ENCODE measurements around the gene ZFPM1.

ZFPM1 gene

GRCh38 chr16:88453217-88453531 lies at the start of gene ZFPM1:
Gene ZFPM1, plus strand, starts transcription at chr16:88453280. Its CDS starts 359 bp downstream, at chr16:88453639.
- H3K4me3 ChIP-seq (replicated peaks in 1 of 2; ENCODE audit: low read depth in 2 of 2, low read length in 2 of 2), result peak within 1 kb of the TSS; percentile 64 to 65
- no peak for DNase-seq (ENCODE audit: low read depth in 2 of 2)
- TF ChIP-seq CTCF (IDR thresholded peaks at IDR 0.05; ENCODE audit: low read depth, low read length), result no peak

GRCh38 chr16:88403794-88404581 lies 49.1 kb upstream of the ZFPM1 start:
- no peak for TF ChIP-seq CTCF (IDR thresholded peaks at IDR 0.05; ENCODE audit: low read depth, low read length)
- DNase-seq (ENCODE audit: low read depth in 2 of 2), result no peak

GRCh38 chr16:88404769-88405168 lies 48.3 kb upstream of the ZFPM1 start:
- TF ChIP-seq CTCF (IDR thresholded peaks at IDR 0.05; ENCODE audit: low read depth, low read length), result no peak
- no peak for DNase-seq (ENCODE audit: low read depth in 2 of 2)
- no peak overlapping the region for H3K4me3 ChIP-seq (replicated peaks in 1 of 2; ENCODE audit: low read depth in 2 of 2, low read length in 2 of 2)

More at GRCh38 chr16:88403794-88404581, 49.1 kb upstream of the ZFPM1 start:
- no peak overlapping the region for H3K4me3 ChIP-seq (replicated peaks in 1 of 2; ENCODE audit: low read depth in 2 of 2, low read length in 2 of 2)

- TF ChIP-seq CTCF (IDR thresholded peaks at IDR 0.05; ENCODE audit: low read depth, low read length), result no peak
- no peak overlapping the region for H3K4me3 ChIP-seq (replicated peaks in 1 of 2; ENCODE audit: low read depth in 2 of 2, low read length in 2 of 2)
- peak; percentile 43 to 74 for DNase-seq (ENCODE audit: low read depth in 2 of 2)
Measured at GRCh38 chr16:88405216-88406060, 47.6 kb upstream of the ZFPM1 start.

GRCh38 chr16:88406096-88407041 lies 46.7 kb upstream of the ZFPM1 start:
- no peak for DNase-seq (ENCODE audit: low read depth in 2 of 2)
- no peak overlapping the region for H3K4me3 ChIP-seq (replicated peaks in 1 of 2; ENCODE audit: low read depth in 2 of 2, low read length in 2 of 2)
- no peak for TF ChIP-seq CTCF (IDR thresholded peaks at IDR 0.05; ENCODE audit: low read depth, low read length)

- no peak for DNase-seq (ENCODE audit: low read depth in 2 of 2)
- no peak overlapping the region for H3K4me3 ChIP-seq (replicated peaks in 1 of 2; ENCODE audit: low read depth in 2 of 2, low read length in 2 of 2)
- no peak for TF ChIP-seq CTCF (IDR thresholded peaks at IDR 0.05; ENCODE audit: low read depth, low read length)
Measured at GRCh38 chr16:88407042-88407420, 46.0 kb upstream of the ZFPM1 start.
